Lower lobe of right lung (tissue), 2 donors: ENCODE measurements around the gene LHX5. TPM values are rescaled to one million over a fixed set of nuclear protein-coding genes. Genes with fewer than 3 reads are reported as not detected.

Experiments used
- ATAC-seq, 2 donors: fragments of 200-7000 bp; cut with Tn5 transposase; one replicate each; pipeline ENCODE4 v1.9.1; 2020 to 2022; ENCODE audit warnings: mild to moderate bottlenecking in 2 of 2, moderate library complexity in 2 of 2
- DNase-seq: peaks from one replicate; pipeline ENCODE4 v3.0.0-alpha.2; 2020
- H3K27ac ChIP-seq: fragments of 200-600 bp; one replicate; pipeline ENCODE4 v1.8.0; 2022
- H3K27me3 ChIP-seq: fragments of 200-600 bp; one replicate; pipeline ENCODE4 v1.8.0; 2022; ENCODE audit warnings: low read depth
- H3K36me3 ChIP-seq: fragments of 200-600 bp; one replicate; pipeline ENCODE4 v1.8.0; 2022; ENCODE audit warnings: mild to moderate bottlenecking
- H3K4me1 ChIP-seq: fragments of 200-600 bp; one replicate; pipeline ENCODE4 v1.8.0; 2022
- H3K4me3 ChIP-seq: fragments of 200-600 bp; one replicate; pipeline ENCODE4 v1.8.0; 2022; ENCODE audit warnings: mild to moderate bottlenecking
- H3K9me3 ChIP-seq: fragments of 200-600 bp; one replicate; pipeline ENCODE4 v1.8.0; 2022
- CTCF ChIP-seq: fragments of 200-600 bp; IDR thresholded peaks from one replicate; pipeline ENCODE4 v1.8.0; 2022; ENCODE audit warnings: antibody characterized with exemption, mild to moderate bottlenecking
- intact Hi-C: fragments of 100-400 bp; cut with DNase I; formaldehyde crosslinking; loops from one replicate; pipeline ENCODE4 v1.11.0; 2022
- total RNA-seq: library from RNA; stranded (reverse); fragmentation: NEBNext Ultra II Directional; extraction: Animal tissue kit (Norgen Biotek cat#: 25700); gene quantifications from one replicate; pipeline ENCODE4 v1.2.1, GENCODE V29; 2021
- donor health status: DM: no; HTN: yes; CAD: no; lungs with severe emphysema.

LHX5 gene
- total RNA-seq, 1 donor from 2014 or later: not detected

- H3K36me3 ChIP-seq: no peaks in the 10 kb centered on the region
- no peak overlapping the region for H3K27ac ChIP-seq
- ATAC-seq: no peak
- H3K4me3 ChIP-seq: no peak overlapping the region
- intact Hi-C loops: no loop called here
- DNase-seq: peak; percentile 14
- H3K27me3 ChIP-seq: no peaks in the 10 kb centered on the region
- no peak for TF ChIP-seq CTCF
- H3K4me1 ChIP-seq: peaks cover 37% of the 10 kb centered on the region
- no peaks in the 10 kb centered on the region for H3K9me3 ChIP-seq
These were observed 50.6 kb downstream of the LHX5 start for GRCh38 chr12:113420996-113421595.

- Histone ChIP-seq H3K9me3 (no peaks in the 10 kb centered on the region), H3K27ac (no peak overlapping the region), H3K4me3 (no peak overlapping the region), H3K36me3 (no peaks in the 10 kb centered on the region), H3K4me1 (peaks cover 32% of the 10 kb centered on the region), H3K27me3 (peaks cover 3% of the 10 kb centered on the region)
- intact Hi-C loops: no loop called here
- ATAC-seq (peak; percentile 26 to 34), DNase-seq (peak; percentile 49)
- TF ChIP-seq CTCF: no peak
These were observed 53.3 kb downstream of the LHX5 start for GRCh38 chr12:113418213-113418879.

- Histone ChIP-seq H3K4me3 (no peak overlapping the region), H3K27me3 (peaks cover 3% of the 10 kb centered on the region), H3K36me3 (no peaks in the 10 kb centered on the region), H3K27ac (peak overlapping the region; percentile 58), H3K4me1 (peaks cover 12% of the 10 kb centered on the region), H3K9me3 (no peaks in the 10 kb centered on the region)
- peak; percentile 48 for DNase-seq
- intact Hi-C loops: no loop called here
- peak; percentile 44 to 49 for ATAC-seq
- no peak for TF ChIP-seq CTCF
These were observed 55.4 kb downstream of the LHX5 start for GRCh38 chr12:113416091-113416754.

GRCh38 chr12:113414519-113415038, 57.1 kb downstream of the LHX5 start:
- Histone ChIP-seq H3K27me3 (peaks cover 3% of the 10 kb centered on the region), H3K36me3 (no peaks in the 10 kb centered on the region), H3K4me3 (no peak overlapping the region), H3K9me3 (no peaks in the 10 kb centered on the region), H3K4me1 (peaks cover 11% of the 10 kb centered on the region), H3K27ac (no peak overlapping the region)
- DNase-seq (no peak), ATAC-seq (no peak)
- TF ChIP-seq CTCF: no peak
- intact Hi-C loops: no loop called here

GRCh38 chr12:113413488-113413939, 58.2 kb downstream of the LHX5 start:
- Histone ChIP-seq H3K4me1 (peaks cover 9% of the 10 kb centered on the region), H3K9me3 (no peaks in the 10 kb centered on the region), H3K4me3 (no peak overlapping the region), H3K27me3 (peaks cover 3% of the 10 kb centered on the region), H3K27ac (no peak overlapping the region), H3K36me3 (no peaks in the 10 kb centered on the region)
- ATAC-seq: peak; percentile 7 to 29
- peak; percentile 42 for DNase-seq
- TF ChIP-seq CTCF: no peak
- intact Hi-C loops: no loop called here

Other genes with a start within 250 kb of the LHX5 start
- gene SLC8B1, start 136.8 kb downstream of the LHX5 start, total RNA-seq: 39.3 TPM
- 44.8 TPM for gene PLBD2, start 113.3 kb downstream of the LHX5 start, total RNA-seq
- 1.1 TPM for gene SDS, start 68.0 kb downstream of the LHX5 start, total RNA-seq
- gene SDSL, start 49.5 kb downstream of the LHX5 start, total RNA-seq: 12.8 TPM